NCI-H82 (cell line): Measurements from ENCODE around the gene NGRN.
"Not testable (repeated sequence)": the region's sequence is repeated elsewhere in the genome, so short reads cannot be mapped to it uniquely, and the experiment has no call there.

Source experiments
- DNase-seq: peaks from one replicate; lab custom pipeline; 2025; lab: John Stamatoyannopoulos, UW

Gene NGRN

GRCh38 chr15:90281637-90282036 is 16.2 kb downstream of the NGRN start:
- DNase-seq: not testable (repeated sequence)

- peak; percentile 60 for DNase-seq
These were observed 21.2 kb downstream of the NGRN start for GRCh38 chr15:90286678-90287077.

- DNase-seq: no peak
These were observed 21.6 kb downstream of the NGRN start for GRCh38 chr15:90287101-90287500.

GRCh38 chr15:90287946-90288345 is 22.5 kb downstream of the NGRN start:
- no peak for DNase-seq

GRCh38 chr15:90291679-90292356 is 26.3 kb downstream of the NGRN start:
- DNase-seq: peak; percentile 84

GRCh38 chr15:90293040-90293810 is 27.8 kb downstream of the NGRN start:
- DNase-seq: peak; percentile 83

GRCh38 chr15:90294159-90294558 is 28.7 kb downstream of the NGRN start:
- DNase-seq: no peak

GRCh38 chr15:90294601-90295269 is 29.3 kb downstream of the NGRN start:
- DNase-seq: peak; percentile 55

- DNase-seq: no peak
These were observed 29.8 kb downstream of the NGRN start for GRCh38 chr15:90295270-90295648.

GRCh38 chr15:90296316-90296884 is 30.9 kb downstream of the NGRN start:
- not testable (repeated sequence) for DNase-seq

- DNase-seq: no peak
These were observed 31.5 kb downstream of the NGRN start for GRCh38 chr15:90297021-90297420.

GRCh38 chr15:90300541-90300940 is 35.1 kb downstream of the NGRN start:
- DNase-seq: no peak

GRCh38 chr15:90300988-90301706 is 35.7 kb downstream of the NGRN start:
- peak; percentile 85 for DNase-seq

GRCh38 chr15:90301707-90302300 is 36.3 kb downstream of the NGRN start:
- DNase-seq: no peak

GRCh38 chr15:90305355-90305754 is 39.9 kb downstream of the NGRN start:
- DNase-seq: not testable (repeated sequence)

- peak; percentile 45 for DNase-seq
These were observed 40.5 kb downstream of the NGRN start for GRCh38 chr15:90305932-90306331.

GRCh38 chr15:90306560-90306959 is 41.1 kb downstream of the NGRN start:
- no peak for DNase-seq

GRCh38 chr15:90307661-90308060 is 42.2 kb downstream of the NGRN start:
- DNase-seq: no peak

- DNase-seq: no peak
These were observed 43.5 kb downstream of the NGRN start for GRCh38 chr15:90309020-90309419.

- no peak for DNase-seq
These were observed 50.0 kb downstream of the NGRN start for GRCh38 chr15:90315278-90315982.

GRCh38 chr15:90316139-90316538 is 50.7 kb downstream of the NGRN start:
- DNase-seq: no peak
